Upper lobe of left lung (tissue), 6 donors: Measurements from ENCODE around the gene SUPT5H. TPM values are rescaled to one million over a fixed set of nuclear protein-coding genes. Genes with fewer than 3 reads are reported as not detected.

ENCODE experiments used
- ATAC-seq, 2 donors: fragments of 200-7000 bp; cut with Tn5 transposase; one replicate each; pipeline ENCODE4 v1.9.1; 2022; ENCODE audit warnings: mild to moderate bottlenecking in 2 of 2, moderate library complexity in 2 of 2; ENCODE audit not compliant: low FRiP score in 2 of 2
- DNase-seq, 2 donors: peaks; one replicate each; pipeline ENCODE4 v3.0.0-alpha.2; 2019 to 2020
- H3K27ac ChIP-seq, 4 donors: fragments of 200-600 bp; sonication (generic); one replicate each; pipeline ENCODE4 v1.5.1; 2016 to 2019
- H3K27me3 ChIP-seq, 4 donors: fragments of 200-600 bp; sonication (generic); one replicate each; pipeline ENCODE4 v1.5.1; 2017 to 2019
- H3K36me3 ChIP-seq, 4 donors: fragments of 200-600 bp; sonication (generic); one replicate each; pipeline ENCODE4 v1.5.1; 2016 to 2019
- H3K4me1 ChIP-seq, 4 donors: fragments of 200-600 bp; sonication (generic); one replicate each; pipeline ENCODE4 v1.5.1; 2018 to 2019
- H3K4me3 ChIP-seq, 4 donors: fragments of 200-600 bp; sonication (generic); one replicate each; pipeline ENCODE4 v1.5.1; 2017 to 2019; ENCODE audit warnings: mild to moderate bottlenecking in 2 of 4, moderate library complexity in 1 of 4
- H3K9me3 ChIP-seq, 4 donors: fragments of 200-600 bp; sonication (generic); one replicate each; pipeline ENCODE4 v1.5.1; 2018 to 2019
- EP300 ChIP-seq, 4 donors: sonication (generic); formaldehyde crosslinking; IDR thresholded peaks; one replicate each; pipeline ENCODE4 v1.5.1; 2017; ENCODE audit warnings: antibody characterized with exemption in 4 of 4, control low read depth in 2 of 4
- POLR2A ChIP-seq, 4 donors: fragments of 450-650 bp; IDR thresholded peaks; one replicate each; pipeline ENCODE4 v1.5.1; 2016 to 2017; ENCODE audit warnings: antibody characterized with exemption in 4 of 4, mild to moderate bottlenecking in 2 of 4
- POLR2AphosphoS5 ChIP-seq, 2 donors: sonication (generic); formaldehyde crosslinking; IDR thresholded peaks; one replicate each; pipeline ENCODE4 v1.5.1; 2017; ENCODE audit warnings: antibody characterized with exemption in 2 of 2
- WGBS, 2 donors: methylation state at CpG; one replicate each; pipeline ENCODE4 v1.1.5; 2017 to 2018; 5-methylcytosine and 5-hydroxymethylcytosine counted together
- total RNA-seq, 6 donors: library from RNA; depleted of rRNA in 4 of 6; stranded (reverse); fragments of >200 nt in 4 of 6; gene quantifications; one replicate each; pipeline versions ENCODE4 v1.1.0 to v1.2.1, GENCODE V29; 2016 to 2021
- TF ChIP-seq, protein P1 (sequence below), 6 experiments: fragments of 450-650 bp in 4 of 6; fragments of 200-600 bp in 2 of 6; sonication (generic) in 2 of 6; IDR thresholded peaks; one replicate each; pipeline ENCODE4 v1.5.1; 2016 to 2019; ENCODE audit warnings: antibody characterized with exemption in 6 of 6
- donor health status: DM: no; HTN: no; CAD: no; lungs with moderate emphysema.
- donor health status: DM: no; HTN: yes; CAD: no; lungs with severe emphysema.

Gene SUPT5H
- total RNA-seq, 6 donors from 2014 or later: 94.9 to 183 (median 111) TPM

DNA sequence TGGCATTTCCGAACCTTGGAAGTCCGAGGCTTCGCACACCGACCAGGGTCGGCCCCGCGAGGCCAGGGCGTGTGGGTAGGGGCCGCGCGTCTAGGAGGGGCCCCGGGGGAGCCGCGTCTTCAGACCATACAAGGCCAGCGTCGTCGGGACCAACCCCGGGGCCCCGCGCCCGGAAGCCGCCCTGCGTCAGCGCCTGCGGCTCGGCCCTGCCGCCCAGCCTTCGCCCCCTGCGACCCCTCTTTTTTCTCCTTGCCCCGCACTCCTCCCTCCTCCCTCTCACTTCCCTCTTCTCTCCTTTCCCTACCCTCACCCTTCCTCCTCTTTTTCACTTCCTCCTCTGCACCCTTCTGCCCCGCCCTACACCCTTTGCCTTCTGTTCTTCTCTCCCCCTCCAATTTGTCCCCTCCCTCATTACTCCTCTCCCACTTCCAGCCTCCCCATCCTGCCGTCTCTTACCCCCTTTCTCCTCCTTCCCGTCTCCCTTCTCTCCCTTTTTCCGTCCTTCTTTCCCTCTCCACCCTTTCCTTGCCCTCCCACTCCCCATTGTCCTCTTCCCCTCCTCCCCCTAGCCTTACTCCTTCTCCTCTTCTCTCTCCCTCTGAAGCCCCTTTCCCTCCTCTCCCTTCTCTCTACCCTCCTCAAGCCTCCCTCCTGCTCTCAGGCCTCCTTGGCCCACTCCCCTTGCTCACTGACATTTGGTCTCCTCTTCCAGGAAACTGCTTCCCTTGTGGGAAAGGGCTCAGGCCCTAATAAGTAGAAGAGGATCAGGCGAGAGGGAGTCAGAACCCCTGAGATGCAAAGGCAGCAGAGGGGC, 35.2 kb upstream of the SUPT5H start:
- DNase-seq: peak; percentile 85 to 97
- H3K4me1 ChIP-seq: peaks cover 26 to 58% (median 44%) of the 10 kb centered on the region in 4 donors
- H3K9me3 ChIP-seq: no peaks in the 10 kb centered on the region
- TF ChIP-seq, protein P1, sequence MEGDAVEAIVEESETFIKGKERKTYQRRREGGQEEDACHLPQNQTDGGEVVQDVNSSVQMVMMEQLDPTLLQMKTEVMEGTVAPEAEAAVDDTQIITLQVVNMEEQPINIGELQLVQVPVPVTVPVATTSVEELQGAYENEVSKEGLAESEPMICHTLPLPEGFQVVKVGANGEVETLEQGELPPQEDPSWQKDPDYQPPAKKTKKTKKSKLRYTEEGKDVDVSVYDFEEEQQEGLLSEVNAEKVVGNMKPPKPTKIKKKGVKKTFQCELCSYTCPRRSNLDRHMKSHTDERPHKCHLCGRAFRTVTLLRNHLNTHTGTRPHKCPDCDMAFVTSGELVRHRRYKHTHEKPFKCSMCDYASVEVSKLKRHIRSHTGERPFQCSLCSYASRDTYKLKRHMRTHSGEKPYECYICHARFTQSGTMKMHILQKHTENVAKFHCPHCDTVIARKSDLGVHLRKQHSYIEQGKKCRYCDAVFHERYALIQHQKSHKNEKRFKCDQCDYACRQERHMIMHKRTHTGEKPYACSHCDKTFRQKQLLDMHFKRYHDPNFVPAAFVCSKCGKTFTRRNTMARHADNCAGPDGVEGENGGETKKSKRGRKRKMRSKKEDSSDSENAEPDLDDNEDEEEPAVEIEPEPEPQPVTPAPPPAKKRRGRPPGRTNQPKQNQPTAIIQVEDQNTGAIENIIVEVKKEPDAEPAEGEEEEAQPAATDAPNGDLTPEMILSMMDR (IDR thresholded peaks at IDR 0.05): peak in 2 of 6 experiments; percentile 7 to 13
- TF ChIP-seq POLR2AphosphoS5 (IDR thresholded peaks at IDR 0.05) (peak; percentile 62 to 86), EP300 (IDR thresholded peaks at IDR 0.05) (peak in 2 of 4 donors; percentile 13 to 64), POLR2A (IDR thresholded peaks at IDR 0.05) (peak; percentile 66 to 82 (median 70))
- H3K4me3 ChIP-seq: peak overlapping the region; percentile 72 to 92 (median 80)
- peak overlapping the region; percentile 99 to 100 (median 100) for H3K27ac ChIP-seq
- H3K27me3 ChIP-seq: no peaks in the 10 kb centered on the region
- H3K36me3 ChIP-seq: peaks cover 11 to 23% (median 15%) of the 10 kb centered on the region in 4 donors
- peak; percentile 12 to 37 for ATAC-seq
- WGBS, 2 donors: 2 to 3% methylated on average over 21 to 29 of the region's 35 CpGs

DNA sequence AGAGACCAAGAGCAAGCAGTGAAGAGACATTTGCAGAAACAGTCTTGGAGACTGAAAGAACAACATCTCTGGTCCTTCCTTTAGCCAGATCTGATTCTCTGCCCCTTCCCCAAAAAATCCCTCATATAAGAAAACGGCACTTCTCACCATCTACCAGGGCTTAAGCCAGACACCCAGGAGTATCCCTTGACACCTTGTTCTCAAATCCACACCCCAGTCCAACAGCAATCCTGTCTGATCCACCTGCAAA, 34.6 kb upstream of the SUPT5H start:
- TF ChIP-seq, protein P1 (IDR thresholded peaks at IDR 0.05): no peak
- peak in 1 of 4 donors; percentile 2 for TF ChIP-seq POLR2A (IDR thresholded peaks at IDR 0.05)
- Histone ChIP-seq H3K4me3 (peak overlapping the region in 3 of 4 donors; percentile 72 to 81 (median 80)), H3K36me3 (peaks cover 11 to 24% (median 15%) of the 10 kb centered on the region in 4 donors), H3K9me3 (no peaks in the 10 kb centered on the region), H3K27ac (peak overlapping the region; percentile 99 to 100 (median 100)), H3K27me3 (no peaks in the 10 kb centered on the region), H3K4me1 (peaks cover 23 to 58% (median 43%) of the 10 kb centered on the region in 4 donors)
- no peak for ATAC-seq
- DNase-seq: no peak
- WGBS, 2 donors: 71 to 72% methylated on average over 1 of the region's 1 CpG

DNA sequence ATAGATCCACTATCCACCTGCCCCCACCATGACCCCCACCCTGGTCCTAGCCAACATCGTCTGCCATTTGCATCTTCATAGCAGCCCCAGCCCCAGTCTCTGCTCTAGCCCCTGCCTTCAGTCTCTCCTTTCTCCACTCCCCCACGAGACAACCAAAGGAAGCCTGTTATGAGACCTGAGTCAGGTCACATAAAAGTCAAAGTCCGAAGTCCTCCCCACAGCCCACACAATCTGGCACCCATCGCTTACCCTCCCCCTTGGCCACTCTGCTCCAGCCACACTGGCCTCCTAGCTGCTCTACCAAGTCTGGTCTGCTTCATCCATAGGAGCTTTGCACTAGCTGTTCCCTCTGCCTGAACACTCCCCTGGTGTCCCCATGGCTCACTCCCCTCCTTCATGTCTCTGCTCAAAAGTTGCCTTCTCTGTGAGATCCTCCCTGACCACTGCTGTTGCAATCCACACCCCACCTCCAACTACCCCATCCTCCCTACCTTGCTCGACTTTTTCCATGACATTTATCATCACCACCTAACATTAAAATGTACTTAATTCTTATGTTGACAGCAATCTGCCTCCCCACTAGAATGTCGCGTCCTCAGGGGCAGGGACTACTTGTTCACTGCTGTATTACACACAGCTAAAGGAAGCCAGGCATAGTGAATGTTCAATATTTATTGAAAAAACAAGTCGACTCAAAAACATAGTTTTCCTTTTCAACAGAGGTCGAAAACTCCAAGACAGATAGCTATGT, 34.1 kb upstream of the SUPT5H start:
- Histone ChIP-seq H3K27ac (peak overlapping the region; percentile 99 to 100 (median 100)), H3K9me3 (no peaks in the 10 kb centered on the region), H3K4me1 (peaks cover 21 to 58% (median 39%) of the 10 kb centered on the region in 4 donors), H3K36me3 (peaks cover 11 to 29% (median 15%) of the 10 kb centered on the region in 4 donors), H3K4me3 (peak overlapping the region in 3 of 4 donors; percentile 72 to 81 (median 80)), H3K27me3 (no peaks in the 10 kb centered on the region)
- peak in 1 of 2 donors; percentile 0 for ATAC-seq
- DNase-seq: peak in 1 of 2 donors; percentile 71
- TF ChIP-seq, protein P1 (IDR thresholded peaks at IDR 0.05): no peak
- TF ChIP-seq POLR2AphosphoS5 (IDR thresholded peaks at IDR 0.05) (peak; percentile 78 to 98), POLR2A (IDR thresholded peaks at IDR 0.05) (peak in 2 of 4 donors; percentile 70 to 78), EP300 (IDR thresholded peaks at IDR 0.05) (peak in 1 of 4 donors; percentile 21)
- WGBS, 2 donors: 16 to 17% methylated on average over 9 of the region's 9 CpGs

DNA sequence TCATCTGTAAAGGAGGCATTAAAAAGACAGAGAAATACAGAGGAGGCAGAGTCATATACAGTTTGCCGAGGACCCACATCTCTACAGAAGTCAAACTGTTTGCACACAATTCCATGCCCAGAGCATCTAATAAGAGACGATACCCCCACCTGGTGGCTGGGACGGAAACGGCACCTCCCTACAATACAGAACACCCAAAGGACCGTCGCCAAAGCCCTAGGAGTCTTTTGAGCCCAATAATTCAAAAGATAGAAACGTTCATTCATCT, 33.6 kb upstream of the SUPT5H start:
- Histone ChIP-seq H3K4me1 (peaks cover 21 to 59% (median 39%) of the 10 kb centered on the region in 4 donors), H3K27me3 (no peaks in the 10 kb centered on the region), H3K9me3 (no peaks in the 10 kb centered on the region), H3K4me3 (peak overlapping the region in 3 of 4 donors; percentile 68 to 80 (median 72)), H3K27ac (peak overlapping the region; percentile 99 to 100 (median 100)), H3K36me3 (peaks cover 11 to 33% (median 15%) of the 10 kb centered on the region in 4 donors)
- ATAC-seq (peak; percentile 54 to 72), DNase-seq (peak in 1 of 2 donors; percentile 93)
- WGBS, 2 donors: 0 to 1% methylated on average over 7 of the region's 7 CpGs
- TF ChIP-seq, protein P1 (IDR thresholded peaks at IDR 0.05): peak; percentile 90 to 98 (median 94)
- TF ChIP-seq POLR2A (IDR thresholded peaks at IDR 0.05): no peak
